Stromal cell of bone marrow (primary cell): ENCODE results near the gene TSHZ3.
A peak's percentile ranks its signal among the peaks of the same experiment; 100 is the strongest.

ENCODE experiments used
- DNase-seq: peaks from one replicate; pipeline ENCODE4 v3.0.0-alpha.2; 2012; ENCODE audit warnings: low read depth

The TSHZ3 gene

DNA sequence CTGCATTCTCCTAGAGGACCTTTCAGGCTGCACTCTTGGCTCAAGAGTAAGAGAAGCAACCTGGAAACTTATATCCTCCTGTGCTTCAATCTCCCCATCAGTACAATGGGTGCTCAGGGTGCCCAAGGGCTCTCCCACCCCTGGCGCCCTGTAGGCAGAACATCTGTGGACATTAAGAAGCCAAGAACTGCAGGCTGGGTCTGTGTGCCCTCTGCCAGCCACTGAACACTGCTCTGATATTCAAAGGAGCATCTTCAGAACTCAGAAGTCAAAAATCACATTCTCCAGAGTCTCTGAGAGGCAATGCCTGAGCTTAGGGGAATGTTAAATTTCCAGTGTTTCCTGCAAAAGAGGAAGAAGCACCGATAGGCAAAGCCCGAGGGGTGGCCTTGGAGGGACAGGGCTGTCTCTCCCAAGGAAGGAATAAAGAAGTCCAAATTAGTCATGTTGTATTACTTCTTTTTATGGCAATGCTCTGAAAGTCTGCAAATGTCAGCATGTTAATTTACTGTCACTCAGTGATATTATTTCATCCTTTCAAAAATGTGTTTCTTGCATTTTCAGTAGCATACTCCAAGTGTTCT, 88.1 kb downstream of the TSHZ3 start:
- DNase-seq: no peak

DNA sequence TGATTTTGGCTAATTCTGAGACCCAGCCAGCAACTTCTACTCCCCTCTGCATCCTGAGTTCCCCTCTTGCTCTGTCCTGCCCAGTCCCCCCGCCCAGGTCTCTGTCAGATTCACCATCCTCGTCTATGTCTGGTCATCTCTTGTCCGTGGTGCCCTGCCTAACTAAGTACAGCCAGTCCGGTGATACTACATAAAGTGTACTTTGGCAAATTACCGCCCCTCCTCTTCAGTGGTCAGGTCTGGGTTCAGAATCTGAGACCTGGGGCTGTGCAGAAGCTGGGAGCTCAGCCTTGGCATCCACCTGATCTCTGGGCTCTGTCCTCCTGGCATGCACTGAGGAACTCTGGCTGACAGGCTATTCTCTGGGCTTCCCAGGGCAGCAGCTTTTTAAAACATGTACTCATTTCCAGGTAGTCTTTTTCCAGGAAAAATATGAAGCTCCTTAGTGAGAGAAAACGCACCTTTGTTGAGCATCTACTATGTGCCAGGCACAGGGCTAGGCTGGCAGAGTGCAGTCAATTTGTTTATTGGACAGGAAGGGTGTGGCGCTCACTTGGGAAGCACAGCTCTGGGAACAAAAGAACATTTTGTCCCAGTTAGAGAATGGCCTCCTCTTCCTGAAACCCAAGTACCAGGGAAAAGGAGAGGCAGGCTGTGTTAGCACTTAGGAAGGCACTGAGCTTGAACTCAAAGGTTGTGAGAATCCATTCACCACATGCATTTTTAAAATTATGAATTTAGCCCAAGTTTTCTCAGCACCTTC, 88.9 kb downstream of the TSHZ3 start:
- no peak for DNase-seq

DNA sequence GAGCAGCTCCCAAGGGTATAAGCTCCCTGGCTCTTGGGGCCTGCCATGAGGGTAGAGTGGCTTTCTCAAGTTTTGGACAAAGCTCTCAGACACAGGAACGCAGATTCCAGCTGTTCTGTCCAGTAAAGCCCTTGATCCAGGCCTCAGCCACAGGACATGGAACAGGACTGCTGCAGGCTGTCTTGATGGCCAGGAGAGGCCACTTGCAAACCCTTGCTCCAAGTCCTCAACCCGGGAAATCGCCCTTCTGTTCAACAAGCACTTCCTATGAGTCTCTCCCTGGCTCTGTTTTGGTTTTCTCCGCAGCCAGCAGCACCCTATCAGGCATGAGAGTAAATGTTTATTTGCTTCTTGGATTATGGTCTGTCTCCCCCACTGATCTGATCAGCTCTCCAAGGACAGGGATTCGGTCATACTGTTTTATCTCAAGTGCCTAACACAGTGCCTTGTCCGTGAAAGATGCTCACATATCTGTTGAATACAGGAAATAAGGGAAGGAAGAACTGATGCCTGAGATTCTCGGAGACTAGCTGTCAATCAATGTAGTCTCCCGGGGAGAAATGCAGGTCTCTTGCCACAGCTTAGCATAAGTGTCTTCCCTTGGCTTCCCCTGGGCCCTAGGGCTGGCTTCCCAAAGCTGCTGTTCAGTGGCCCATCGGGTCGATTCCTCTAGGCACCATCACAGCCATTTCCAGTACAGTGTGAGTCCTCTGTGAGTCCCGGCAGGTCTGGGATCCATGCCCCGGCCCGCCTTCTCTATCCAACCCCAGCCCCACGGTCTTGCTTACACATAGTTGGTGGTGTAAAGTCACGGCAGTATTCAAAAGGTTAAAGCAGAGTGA, 90.8 kb downstream of the TSHZ3 start:
- no peak for DNase-seq

DNA sequence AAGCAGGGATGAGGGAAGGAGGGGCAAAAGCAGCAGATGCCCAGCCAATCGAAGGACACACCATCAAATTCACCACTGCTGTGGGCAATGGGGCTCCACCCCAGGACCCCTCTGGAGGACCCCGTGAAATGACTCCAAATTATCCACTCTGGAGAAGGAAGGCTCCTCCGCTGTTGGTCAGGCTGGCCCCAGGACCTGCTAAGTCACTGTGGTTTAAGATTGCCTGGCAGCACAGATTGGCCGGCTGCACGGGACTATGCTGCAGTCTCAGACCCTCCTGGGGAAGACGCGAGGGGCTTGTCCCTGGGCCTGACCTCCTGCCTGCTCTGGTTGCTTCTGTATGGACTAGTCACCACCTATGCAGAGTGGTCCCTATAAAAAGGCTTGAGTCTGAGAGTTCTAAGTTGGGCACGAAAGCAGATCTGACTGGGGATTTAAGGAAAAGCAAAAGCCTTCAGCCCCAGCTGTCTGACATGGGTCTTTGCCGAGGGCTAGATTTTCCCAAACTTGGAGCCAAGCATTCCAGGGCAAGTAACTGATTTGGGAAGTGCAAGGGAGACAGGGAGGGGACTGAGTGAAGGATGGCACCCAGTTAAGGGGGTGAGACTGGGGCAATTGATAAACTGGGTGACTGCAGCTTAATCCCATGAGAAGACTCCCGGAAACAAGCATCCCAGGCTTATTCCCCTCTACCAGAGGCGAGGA, 91.7 kb downstream of the TSHZ3 start:
- no peak for DNase-seq

DNA sequence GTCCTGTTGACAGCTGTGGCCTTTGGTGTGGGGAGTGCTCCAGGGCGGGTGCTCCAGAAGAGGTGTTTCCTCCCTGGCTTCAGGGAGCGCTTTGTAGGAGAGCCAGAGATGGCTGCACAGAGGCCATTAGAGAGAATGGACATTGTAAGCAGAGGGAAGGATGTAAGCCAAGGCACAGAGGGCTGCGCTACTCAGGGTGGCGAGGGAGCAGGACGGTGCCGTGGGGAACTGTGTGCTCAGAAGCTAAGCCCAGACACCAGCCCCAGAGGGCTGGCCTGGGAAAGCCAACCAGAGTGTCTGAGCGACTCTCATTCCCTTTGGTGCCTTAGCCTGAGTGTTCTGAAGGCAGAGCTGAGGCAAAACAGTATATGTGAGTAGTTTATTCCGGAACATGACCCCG, 92.2 kb downstream of the TSHZ3 start:
- DNase-seq: no peak

DNA sequence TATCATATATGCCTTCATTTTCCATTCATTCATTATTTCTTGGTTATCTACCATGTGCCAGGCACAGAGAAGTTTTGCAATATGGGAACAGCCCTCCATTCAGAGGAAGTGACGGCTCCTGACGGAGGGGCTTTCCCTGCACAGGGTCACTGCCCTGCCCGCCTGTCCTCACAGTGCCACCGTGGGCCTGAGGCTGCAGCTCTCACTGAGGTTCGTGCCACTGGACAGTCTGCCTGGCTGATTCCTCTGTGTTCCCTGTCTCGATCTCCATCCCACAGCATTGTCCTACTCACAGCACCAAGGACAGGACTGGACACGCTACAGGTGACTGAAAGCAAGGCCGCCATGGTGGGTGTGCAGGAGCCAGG, 92.7 kb downstream of the TSHZ3 start:
- DNase-seq: no peak

DNA sequence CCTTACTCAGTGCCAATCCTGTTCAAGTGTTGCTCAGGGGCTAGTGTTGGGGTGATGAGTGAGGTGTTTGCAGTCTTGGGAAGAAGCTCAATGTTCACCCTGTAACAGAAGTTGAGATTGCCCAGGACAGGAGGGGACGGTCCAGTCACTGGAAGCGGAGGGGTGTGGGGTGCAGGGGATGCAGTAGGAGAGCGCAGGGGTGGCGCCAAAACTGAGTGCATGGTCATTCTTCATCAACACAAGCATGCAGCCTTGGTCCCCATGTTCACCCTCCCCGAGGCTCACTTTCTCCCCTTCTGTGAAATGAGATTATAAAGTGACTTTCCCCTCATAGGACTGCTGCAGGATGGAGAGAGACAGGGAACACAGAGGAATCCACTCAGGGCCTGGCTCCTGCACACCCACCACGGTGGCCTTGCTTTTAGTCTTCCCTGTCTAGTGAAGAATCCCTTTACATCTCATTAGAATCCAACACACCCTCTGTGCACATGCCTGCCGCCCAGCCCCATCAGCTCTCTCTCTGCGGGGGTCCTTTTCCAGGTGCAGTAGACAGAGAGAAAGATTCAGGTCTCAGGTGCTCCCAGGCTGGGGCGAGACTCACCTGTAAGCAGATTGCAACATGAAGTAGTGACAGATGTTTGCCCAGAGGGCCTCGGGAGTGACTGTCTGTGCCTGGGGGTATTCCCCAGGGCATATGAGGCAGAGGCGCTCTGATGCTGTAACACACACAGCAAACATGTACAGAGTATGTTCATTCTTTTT, 93.2 kb downstream of the TSHZ3 start:
- no peak for DNase-seq

DNA sequence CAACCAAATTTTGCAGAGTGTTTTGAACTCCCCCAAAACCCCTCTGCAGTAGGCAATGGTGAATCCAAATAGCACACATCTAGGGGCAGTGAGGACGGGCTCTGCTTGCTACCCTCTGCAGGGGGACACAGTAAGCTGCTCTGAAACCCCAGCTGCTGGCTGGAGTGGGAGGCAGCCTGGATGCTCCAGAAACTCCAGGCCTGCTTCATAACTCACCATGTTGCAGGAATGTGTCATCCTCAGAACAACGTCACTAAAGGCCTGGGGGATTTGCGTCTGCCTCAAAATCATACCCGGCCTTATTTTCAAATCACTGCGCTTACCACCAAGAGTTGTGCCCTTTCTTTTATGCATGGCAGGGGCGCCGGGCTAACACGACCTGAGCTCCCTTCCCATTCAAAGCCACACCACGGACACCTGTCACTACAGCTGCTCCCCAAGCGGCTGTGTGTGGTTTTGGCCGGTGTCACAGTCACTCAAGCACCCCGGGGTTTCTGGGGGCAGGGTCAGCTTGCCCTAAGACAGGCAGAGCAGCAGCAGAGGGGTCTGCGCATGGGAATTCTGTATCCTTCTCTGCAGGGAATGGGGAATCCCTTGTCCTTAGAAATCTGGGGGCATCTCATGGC, 93.9 kb downstream of the TSHZ3 start:
- no peak for DNase-seq

DNA sequence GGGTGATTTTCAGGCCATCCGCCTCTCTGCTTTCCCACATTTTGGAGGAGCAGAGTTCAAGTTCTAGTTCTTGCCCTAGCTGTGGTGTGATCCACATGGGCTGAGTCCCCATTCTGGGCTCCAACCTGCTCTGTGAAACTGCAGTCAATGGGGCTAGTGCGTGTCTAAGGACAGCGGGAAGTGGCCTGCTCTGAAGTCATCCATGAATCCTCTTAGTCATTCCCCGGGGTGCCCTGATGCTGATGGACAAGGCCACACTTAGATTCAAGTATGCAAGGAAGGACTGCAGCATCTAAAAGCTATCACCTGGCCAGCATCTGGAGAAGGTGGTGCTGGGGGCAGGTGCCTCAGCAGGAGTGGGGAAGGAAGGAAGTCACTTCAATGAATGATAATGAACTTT, 94.6 kb downstream of the TSHZ3 start:
- no peak for DNase-seq

DNA sequence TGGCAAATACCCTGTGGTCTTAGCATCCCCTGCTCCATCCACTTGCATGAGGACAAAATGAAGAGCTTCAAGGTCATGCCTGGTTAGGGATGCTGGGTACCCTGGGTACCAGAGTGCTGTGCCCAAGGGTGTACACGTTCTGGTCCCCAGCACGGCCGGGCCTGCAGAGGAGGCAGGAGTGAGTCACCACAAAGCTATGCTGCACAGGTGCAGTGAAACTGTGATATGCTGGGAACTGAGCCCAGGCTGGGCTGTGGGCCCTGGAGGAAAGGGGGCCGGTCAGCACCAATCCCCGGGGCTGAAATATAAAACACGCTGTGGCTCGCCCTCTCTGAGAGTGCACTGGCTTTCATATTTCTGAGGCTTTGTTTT, 95.1 kb downstream of the TSHZ3 start:
- DNase-seq: no peak

DNA sequence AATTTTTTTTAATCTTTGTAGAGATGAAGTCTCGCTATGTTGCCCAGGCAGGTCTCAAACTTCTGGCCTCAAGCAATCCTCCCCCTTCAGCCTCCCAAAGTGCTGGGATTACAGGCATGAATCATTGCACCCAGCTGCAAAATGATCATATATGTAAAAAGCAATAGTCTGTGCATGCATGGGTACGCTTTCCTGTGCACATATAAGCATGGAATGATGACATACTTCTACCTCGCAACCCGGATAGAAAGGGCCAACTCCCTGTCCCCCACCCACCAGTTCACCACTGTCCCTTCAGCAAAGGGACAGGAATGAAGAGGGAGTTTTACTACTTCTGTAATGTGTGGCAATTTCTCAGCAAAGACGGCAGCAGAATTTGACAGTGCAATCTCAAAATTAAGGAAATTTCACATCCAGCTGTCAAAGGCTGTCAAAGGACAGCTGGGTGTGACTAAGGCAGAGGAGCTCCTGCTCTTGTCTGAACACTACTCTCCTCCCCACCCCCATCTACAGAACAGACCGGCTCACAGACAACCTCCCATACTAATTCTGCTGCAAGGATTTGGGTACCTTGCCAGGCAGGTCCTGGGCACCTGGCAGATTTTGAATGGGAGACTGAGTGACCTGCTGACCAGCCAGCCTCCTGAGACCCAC, 95.6 kb downstream of the TSHZ3 start:
- DNase-seq: no peak

DNA sequence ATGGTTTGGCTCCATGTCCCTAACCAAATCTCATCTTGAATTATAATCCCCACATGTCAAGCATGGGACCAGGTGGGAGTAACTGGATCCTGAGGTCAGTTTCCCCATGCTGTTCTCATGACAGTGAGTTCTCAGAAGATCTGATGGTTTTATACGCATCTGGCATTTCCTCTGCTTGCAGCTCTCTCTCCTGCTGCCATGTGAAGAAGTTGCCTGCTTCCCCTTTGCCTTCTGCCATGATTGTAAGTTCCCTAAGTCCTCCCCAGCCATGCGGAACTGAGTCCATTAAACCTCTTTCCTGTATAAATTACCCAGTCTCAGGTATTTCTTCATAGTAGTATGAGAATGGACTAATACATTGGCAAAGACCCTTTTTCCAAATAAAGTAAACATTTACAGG, 96.8 kb downstream of the TSHZ3 start:
- no peak for DNase-seq

DNA sequence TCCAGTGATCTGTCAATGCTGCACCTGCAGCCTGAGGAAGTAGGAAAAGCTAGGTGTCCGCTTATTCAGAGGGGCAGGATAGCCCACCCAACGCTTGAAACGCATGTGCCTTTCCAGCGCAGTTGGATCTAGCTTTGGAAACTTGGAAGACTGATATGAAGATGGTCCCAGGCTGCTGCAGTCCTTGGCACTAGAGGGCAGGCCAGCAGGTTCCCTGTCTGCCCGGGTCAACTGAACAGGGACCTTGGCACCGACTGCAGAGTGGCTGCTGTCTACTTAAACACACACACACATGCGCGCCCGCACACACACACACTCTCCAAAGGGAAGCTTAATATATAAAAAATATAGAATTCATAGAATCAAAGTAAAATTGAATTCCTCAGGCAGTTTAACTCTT, 100.0 kb downstream of the TSHZ3 start:
- DNase-seq: no peak

DNA sequence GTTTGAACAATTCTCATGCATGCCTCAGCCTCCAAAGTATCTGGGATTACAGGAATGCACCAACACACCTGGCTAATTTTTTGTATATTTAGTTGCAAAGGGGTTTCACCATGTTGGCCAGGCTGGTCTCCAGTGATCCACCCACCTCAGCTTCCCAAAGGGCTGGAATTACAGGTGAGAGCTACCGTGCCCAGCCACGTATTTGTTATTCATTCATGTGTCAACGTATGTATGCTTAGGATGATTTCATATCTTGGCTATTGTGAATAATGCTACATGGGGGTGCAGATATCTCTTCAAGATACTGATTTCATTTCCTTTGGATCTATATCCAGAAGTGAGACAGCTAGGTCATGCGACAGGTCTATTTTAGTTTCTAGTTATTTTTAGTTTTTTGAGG, 113.4 kb downstream of the TSHZ3 start:
- no peak for DNase-seq

DNA sequence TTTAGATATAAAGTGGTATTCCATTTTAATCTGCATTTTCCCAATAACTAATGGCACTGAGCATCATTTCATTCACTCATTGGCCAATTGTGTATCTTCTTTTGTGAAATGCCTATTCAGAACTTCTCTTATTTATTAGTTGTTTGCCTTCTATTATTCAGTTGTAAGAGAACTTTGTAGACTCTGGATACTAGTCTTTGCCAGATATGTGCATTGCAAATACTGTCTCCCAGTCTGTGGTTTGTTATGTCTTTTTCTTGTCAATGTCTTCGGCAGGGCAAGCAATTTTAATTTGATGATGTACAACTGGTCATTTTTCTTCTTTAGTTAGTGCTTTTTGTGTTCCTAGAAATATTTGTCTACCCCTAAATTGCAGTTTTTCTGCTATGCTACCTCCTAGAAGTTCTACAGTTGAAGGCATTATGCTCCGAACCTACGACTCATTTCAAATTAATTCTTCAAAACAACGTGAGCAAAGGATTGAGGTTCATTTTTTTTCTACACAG, 115.9 kb downstream of the TSHZ3 start:
- no peak for DNase-seq

DNA sequence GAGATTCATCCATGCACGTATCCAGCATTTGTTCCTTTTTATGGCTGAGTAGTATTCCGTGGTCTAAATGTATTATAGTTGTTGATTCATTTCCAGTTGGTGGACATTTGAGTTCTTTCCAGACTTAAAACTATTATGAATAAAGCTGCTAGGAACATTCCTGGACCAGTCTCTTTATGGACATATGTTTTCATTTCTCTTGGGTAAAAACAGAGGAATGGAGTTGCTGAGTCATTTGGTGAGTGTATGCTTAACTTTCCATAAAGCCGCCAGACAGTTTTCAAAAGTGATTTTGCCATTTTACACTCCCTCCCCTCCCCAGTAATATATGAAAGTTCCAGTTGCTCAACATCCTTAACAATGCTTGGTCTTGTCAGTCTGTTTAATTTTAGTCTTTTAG, 116.4 kb downstream of the TSHZ3 start:
- peak; percentile 96 for DNase-seq

DNA sequence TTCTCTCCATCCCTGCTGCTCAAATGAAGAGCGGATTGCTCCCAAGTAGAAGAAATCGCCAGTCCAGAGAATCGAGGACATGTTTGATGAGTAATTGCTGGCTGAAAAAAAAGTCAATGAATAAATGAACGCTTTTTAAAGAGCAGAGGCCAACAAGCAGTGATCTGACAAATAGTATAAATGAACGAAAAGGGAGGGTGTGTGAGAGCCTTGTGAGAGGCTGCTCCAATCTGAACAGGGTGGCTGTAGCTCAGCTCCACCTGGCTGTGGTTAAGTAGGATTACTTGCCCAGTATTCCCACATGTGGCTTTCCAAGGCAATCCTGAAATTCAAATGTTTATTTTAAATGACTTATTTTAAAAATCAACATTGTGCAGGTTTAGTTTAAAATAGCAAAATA, 117.1 kb downstream of the TSHZ3 start:
- DNase-seq: no peak

DNA sequence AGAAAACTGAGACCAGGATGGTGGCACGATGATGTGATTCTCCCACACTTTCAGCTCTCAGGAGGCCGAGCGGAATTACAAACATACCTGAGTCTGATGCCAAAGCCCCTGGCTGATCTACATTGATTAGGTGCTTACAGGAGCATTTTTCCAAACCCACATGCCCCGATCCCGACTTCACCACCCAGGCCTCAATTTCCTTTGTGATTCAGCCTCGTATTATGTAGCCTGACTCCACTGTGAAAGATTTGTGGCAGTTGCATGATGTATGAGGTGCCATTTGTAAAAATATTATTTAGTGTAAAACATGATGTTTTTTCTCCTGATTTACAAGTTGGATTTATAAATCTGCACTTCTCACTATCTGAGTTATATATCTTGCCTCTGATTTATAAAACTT, 118.0 kb downstream of the TSHZ3 start:
- no peak for DNase-seq

DNA sequence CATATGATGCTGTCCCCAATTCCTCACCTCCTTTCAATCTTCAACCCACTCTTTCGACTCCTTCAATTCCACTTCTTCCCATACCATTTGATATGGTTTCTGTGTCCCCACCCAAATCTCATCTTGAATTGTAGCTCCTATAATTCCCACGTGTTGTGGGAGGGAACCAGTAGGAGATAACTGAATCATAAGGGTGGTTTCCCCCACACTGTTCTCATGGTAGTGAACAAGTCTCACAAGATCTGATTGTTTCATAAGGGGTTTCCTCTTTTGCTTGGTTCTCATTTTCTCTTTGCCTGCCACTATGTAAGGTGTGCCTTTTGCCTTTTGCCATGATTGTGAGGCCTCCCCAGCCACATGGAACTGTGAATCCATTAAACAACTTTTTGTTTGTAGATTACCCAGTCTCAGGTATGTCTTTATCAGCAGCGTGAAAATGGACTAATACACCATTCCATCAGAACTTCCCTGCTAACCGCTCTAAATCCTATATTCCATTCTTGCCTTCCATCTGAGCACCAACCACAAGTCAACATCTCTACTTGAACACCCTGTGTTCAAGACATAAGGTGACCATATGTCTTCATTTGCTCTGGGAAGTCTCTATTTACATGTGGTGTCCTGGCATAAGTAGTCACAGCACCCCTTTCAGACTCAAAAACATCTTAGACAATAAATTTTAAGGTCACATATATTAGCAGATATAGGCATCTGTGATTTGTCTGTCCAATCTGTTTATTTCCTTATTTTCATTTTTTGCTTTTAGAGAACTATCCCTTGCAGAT, 122.9 kb downstream of the TSHZ3 start:
- no peak for DNase-seq
